ENCODE data around the gene THEMIS.

The THEMIS gene

GRCh38 chr6:127918506-127919427 is 17.9 kb upstream of the THEMIS start:
- no peak overlapping the region for H3K4me3 ChIP-seq (replicated peaks in 1 of 2; ENCODE audit: low read depth in 2 of 2, low read length in 2 of 2)
- no peak for DNase-seq (ENCODE audit: low read depth in 2 of 2)
- TF ChIP-seq CTCF (IDR thresholded peaks at IDR 0.05; ENCODE audit: low read depth, low read length): no peak

- TF ChIP-seq CTCF (IDR thresholded peaks at IDR 0.05; ENCODE audit: low read depth, low read length): no peak
- no peak overlapping the region for H3K4me3 ChIP-seq (replicated peaks in 1 of 2; ENCODE audit: low read depth in 2 of 2, low read length in 2 of 2)
Measured at GRCh38 chr6:127917766-127918165, 16.9 kb upstream of the THEMIS start.

GRCh38 chr6:127914240-127914639 is 13.4 kb upstream of the THEMIS start:
- H3K4me3 ChIP-seq (replicated peaks in 1 of 2; ENCODE audit: low read depth in 2 of 2, low read length in 2 of 2): no peak overlapping the region
- DNase-seq (ENCODE audit: low read depth in 2 of 2): peak in 1 of 2 donors; percentile 32
- TF ChIP-seq CTCF (IDR thresholded peaks at IDR 0.05; ENCODE audit: low read depth, low read length): no peak

More at GRCh38 chr6:127917766-127918165, 16.9 kb upstream of the THEMIS start:
- DNase-seq (ENCODE audit: low read depth in 2 of 2): no peak

- DNase-seq (ENCODE audit: low read depth in 2 of 2): no peak
- no peak overlapping the region for H3K4me3 ChIP-seq (replicated peaks in 1 of 2; ENCODE audit: low read depth in 2 of 2, low read length in 2 of 2)
Measured at GRCh38 chr6:127912914-127913313, 12.1 kb upstream of the THEMIS start.

GRCh38 chr6:127907960-127908640 is 7.2 kb upstream of the THEMIS start:
- TF ChIP-seq CTCF (IDR thresholded peaks at IDR 0.05; ENCODE audit: low read depth, low read length): no peak
- no peak overlapping the region for H3K4me3 ChIP-seq (replicated peaks in 1 of 2; ENCODE audit: low read depth in 2 of 2, low read length in 2 of 2)
- DNase-seq (ENCODE audit: low read depth in 2 of 2): no peak

More at GRCh38 chr6:127912914-127913313, 12.1 kb upstream of the THEMIS start:
- no peak for TF ChIP-seq CTCF (IDR thresholded peaks at IDR 0.05; ENCODE audit: low read depth, low read length)

- TF ChIP-seq CTCF (IDR thresholded peaks at IDR 0.05; ENCODE audit: low read depth, low read length): no peak
- no peak overlapping the region for H3K4me3 ChIP-seq (replicated peaks in 1 of 2; ENCODE audit: low read depth in 2 of 2, low read length in 2 of 2)
- DNase-seq (ENCODE audit: low read depth in 2 of 2): no peak
Measured at GRCh38 chr6:127904160-127904559, 3.3 kb upstream of the THEMIS start.

Measured in cardiac fibroblast (primary cell).